ENCODE results near the gene FBXL7.

- TF ChIP-seq MAX (IDR thresholded peaks at IDR 0.05) = no peak
- TF ChIP-seq YY1 (IDR thresholded peaks at IDR 0.05; ENCODE audit: low read depth) = no peak
- no peak for TF ChIP-seq EP300 (IDR thresholded peaks at IDR 0.05; ENCODE audit: borderline replicate concordance)
- no peak for TF ChIP-seq USF1 (IDR thresholded peaks at IDR 0.05)
- no peak for TF ChIP-seq RAD21 (IDR thresholded peaks at IDR 0.05; ENCODE audit: low read depth)
- no peak for TF ChIP-seq CREB1 (IDR thresholded peaks at IDR 0.05; ENCODE audit: low read depth)
These were observed 483.4 kb downstream of the FBXL7 start for GRCh38 chr5:15983392-15983791.

Data from Ishikawa (cell line).